Chondrocyte (in vitro differentiated cells): ENCODE measurements around the gene OLA1. TPM values are rescaled to one million over a fixed set of nuclear protein-coding genes. Genes with fewer than 3 reads are reported as not detected.

Source experiments
- DNase-seq: peaks from one replicate; pipeline ENCODE4 v3.0.0; 2021; ENCODE audit warnings: mixed read lengths, low spot score
- H3K27ac Mint-ChIP-seq: one replicate; pipeline ENCODE4 v1.8.0; 2021; ENCODE audit warnings: mild to moderate bottlenecking, moderate library complexity, mixed read lengths; ENCODE audit not compliant: unreplicated experiment
- H3K27me3 Mint-ChIP-seq: 2 replicates; pipeline ENCODE4 v1.8.0; 2021; ENCODE audit warnings: low read depth, mixed read lengths
- H3K36me3 Mint-ChIP-seq: 2 replicates; pipeline ENCODE4 v1.8.0; 2021; ENCODE audit warnings: low read depth, mixed read lengths
- H3K4me1 Mint-ChIP-seq: 2 replicates; pipeline ENCODE4 v1.8.0; 2021; ENCODE audit warnings: low read depth, mild to moderate bottlenecking, mixed read lengths
- H3K4me3 Mint-ChIP-seq: one replicate; pipeline ENCODE4 v1.8.0; 2021; ENCODE audit warnings: mild to moderate bottlenecking, moderate library complexity, mixed read lengths; ENCODE audit not compliant: unreplicated experiment
- H3K9me3 Mint-ChIP-seq: 2 replicates; pipeline ENCODE4 v1.8.0; 2021; ENCODE audit warnings: low read depth, mixed read lengths
- total RNA-seq: library from RNA; stranded (reverse); gene quantifications from 3 replicates; pipeline ENCODE4 v1.2.1, GENCODE V29; 2021
- TF ChIP-seq, protein P1 (sequence below): fragments of 200-600 bp; sonication (generic); IDR thresholded peaks from 2 replicates; pipeline ENCODE4 v1.5.0; 2021; ENCODE audit warnings: antibody characterized with exemption, mild to moderate bottlenecking, moderate library complexity

The OLA1 gene
- total RNA-seq, 1 donor from 2014 or later = 77.5 TPM

DNA sequence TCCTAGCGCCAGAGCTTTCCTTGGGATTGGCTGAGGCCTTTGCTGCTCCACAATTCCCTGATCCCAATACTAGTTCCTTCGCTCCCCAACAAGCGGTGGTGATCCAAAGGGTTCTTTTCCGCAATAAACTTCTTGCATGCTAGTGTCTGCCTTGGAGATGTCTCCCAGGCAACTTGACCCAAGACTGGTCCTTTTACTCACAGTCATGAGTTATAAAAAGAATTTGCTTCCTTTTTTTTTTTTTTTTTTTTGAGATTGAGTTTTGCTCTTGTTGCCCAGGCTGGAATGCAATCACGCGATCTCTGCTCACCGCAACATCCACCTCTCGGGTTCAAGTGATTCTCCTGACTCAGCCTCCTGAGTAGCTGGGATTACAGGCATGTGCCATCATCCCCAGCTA, 193.4 kb downstream of the OLA1 start:
- TF ChIP-seq, protein P1, sequence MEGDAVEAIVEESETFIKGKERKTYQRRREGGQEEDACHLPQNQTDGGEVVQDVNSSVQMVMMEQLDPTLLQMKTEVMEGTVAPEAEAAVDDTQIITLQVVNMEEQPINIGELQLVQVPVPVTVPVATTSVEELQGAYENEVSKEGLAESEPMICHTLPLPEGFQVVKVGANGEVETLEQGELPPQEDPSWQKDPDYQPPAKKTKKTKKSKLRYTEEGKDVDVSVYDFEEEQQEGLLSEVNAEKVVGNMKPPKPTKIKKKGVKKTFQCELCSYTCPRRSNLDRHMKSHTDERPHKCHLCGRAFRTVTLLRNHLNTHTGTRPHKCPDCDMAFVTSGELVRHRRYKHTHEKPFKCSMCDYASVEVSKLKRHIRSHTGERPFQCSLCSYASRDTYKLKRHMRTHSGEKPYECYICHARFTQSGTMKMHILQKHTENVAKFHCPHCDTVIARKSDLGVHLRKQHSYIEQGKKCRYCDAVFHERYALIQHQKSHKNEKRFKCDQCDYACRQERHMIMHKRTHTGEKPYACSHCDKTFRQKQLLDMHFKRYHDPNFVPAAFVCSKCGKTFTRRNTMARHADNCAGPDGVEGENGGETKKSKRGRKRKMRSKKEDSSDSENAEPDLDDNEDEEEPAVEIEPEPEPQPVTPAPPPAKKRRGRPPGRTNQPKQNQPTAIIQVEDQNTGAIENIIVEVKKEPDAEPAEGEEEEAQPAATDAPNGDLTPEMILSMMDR = no peak
- Mint-ChIP-seq H3K27me3 (no peaks in the 10 kb centered on the region), H3K4me1 (peaks cover 18% of the 10 kb centered on the region), H3K9me3 (peaks cover 8% of the 10 kb centered on the region), H3K27ac (no peak overlapping the region), H3K36me3 (no peaks in the 10 kb centered on the region), H3K4me3 (no peak overlapping the region)
- DNase-seq = no peak

DNA sequence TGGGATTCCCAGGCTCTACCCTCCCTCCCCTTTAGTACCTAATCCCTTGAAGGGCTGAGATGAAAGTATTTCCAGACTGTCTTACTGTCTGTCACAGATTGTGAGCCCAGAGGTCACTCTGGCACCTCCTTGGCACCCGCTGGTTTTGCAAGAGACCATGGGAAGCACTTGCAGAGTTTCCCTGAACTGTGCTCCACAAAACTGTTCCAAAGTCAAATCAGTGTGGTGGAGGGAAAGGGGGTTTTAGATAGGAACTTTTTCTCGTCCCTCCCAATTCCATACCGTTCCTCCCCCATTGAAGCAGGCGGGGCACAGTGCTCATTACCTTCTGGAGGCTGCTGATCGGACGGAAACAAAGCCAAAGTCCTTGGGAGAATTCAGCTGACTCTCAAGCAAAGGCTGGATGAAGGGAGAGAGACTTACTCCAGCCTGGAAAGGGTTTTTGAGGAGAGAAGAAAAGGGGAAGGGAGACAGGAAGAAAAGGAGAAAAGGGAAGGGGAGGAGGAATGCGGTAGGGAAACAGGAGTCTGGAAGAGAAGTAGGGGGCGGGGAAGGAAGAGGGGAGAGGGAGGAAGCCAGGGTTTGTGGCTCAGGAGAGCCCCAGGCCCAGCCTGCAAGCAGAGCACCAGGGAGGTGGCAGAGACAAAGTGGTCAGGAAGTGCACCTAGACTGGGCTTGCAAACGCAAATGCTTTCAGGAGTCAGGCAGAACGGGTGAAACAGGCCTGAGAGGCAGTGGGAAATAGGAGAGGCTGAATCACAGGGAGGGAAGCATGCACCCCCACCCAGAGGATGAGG, 194.8 kb downstream of the OLA1 start:
- Mint-ChIP-seq H3K9me3 (no peaks in the 10 kb centered on the region), H3K27ac (no peak overlapping the region), H3K27me3 (no peaks in the 10 kb centered on the region), H3K4me3 (no peak overlapping the region), H3K36me3 (no peaks in the 10 kb centered on the region), H3K4me1 (peaks cover 7% of the 10 kb centered on the region)
- DNase-seq = no peak
- TF ChIP-seq, protein P1 = no peak

DNA sequence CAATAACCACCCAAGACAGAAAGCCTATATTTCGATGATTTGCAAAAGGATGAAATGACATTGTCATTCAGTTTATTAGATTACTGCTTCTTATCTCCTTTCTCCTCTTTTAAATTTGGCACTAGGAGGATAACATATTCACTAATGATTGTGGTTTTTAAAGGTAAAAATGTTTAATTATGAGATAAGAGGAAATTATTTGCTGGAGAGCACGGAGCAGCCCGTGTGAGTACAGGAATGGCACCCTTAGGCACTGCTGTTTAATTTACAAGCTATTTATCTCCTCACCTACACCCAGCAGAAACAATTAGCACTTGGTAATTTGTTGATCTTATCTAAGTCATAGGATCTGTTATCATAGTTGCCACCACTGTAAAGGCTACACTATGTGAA, 195.8 kb downstream of the OLA1 start:
- H3K36me3 Mint-ChIP-seq = no peaks in the 10 kb centered on the region
- H3K4me1 Mint-ChIP-seq = peaks cover 7% of the 10 kb centered on the region
- H3K27me3 Mint-ChIP-seq = no peaks in the 10 kb centered on the region
- H3K9me3 Mint-ChIP-seq = no peaks in the 10 kb centered on the region
- no peak for DNase-seq
- H3K4me3 Mint-ChIP-seq = no peak overlapping the region
- TF ChIP-seq, protein P1 = no peak
- no peak overlapping the region for H3K27ac Mint-ChIP-seq

DNA sequence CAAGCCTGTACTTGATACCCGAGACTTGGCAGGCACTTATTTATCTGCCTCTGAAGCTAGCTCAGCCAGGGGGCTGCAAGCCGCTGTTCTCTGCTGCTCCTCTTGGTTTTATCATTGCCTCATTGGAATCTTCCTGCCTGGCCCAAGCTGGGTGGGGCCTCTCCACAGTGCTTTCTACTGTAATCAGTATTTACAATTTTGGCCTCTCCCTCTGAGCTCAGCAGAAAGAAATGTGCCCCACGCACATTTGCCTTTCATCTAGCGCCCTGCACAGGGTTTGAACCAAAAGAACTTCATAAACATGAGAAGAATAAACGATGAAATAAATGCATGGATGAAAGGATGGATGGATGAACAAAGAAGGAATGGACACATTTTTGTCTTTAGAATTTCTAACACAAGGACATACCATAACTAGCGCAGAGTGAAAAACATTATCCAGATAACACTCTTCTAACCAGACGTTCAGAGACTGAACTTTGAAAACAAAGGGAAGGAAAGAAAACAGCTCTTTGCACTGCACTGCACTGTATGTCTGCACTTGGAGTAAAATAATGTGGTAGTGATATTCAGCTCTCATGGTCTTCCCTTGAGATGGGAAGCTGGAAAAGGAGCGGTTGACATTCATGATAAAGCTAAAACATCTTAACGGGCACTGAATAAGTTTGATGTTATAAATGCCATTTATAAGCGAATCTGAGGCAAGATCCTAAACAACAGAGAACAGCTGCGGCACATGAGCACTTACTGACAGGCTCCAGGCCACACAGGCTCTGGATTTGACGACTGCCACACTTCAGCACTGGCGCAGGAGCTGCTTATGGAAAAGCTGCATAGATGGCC, 196.4 kb downstream of the OLA1 start:
- no peaks in the 10 kb centered on the region for H3K9me3 Mint-ChIP-seq
- no peaks in the 10 kb centered on the region for H3K27me3 Mint-ChIP-seq
- peaks cover 7% of the 10 kb centered on the region for H3K4me1 Mint-ChIP-seq
- TF ChIP-seq, protein P1 = no peak
- no peaks in the 10 kb centered on the region for H3K36me3 Mint-ChIP-seq
- H3K4me3 Mint-ChIP-seq = no peak overlapping the region
- no peak for DNase-seq
- H3K27ac Mint-ChIP-seq = no peak overlapping the region

DNA sequence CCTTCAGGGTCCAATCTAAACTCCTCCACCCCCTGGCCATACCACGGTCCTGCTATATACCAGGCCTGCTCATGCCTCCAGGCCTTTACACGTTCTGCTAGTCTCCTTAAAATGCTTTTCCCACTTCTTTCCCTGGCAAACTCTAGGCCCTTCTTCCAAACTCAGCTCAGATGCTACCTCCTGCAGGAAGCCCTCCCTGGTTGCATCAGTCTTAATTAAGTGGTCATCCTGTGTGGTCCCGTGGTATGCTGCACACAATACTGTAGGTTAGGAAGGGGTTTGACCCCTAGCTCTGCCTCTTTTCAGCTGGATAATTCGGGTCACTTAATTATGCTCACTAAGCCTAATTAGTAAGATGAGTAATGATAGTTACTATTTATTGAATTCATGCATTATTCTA, 197.3 kb downstream of the OLA1 start:
- H3K4me1 Mint-ChIP-seq = peaks cover 7% of the 10 kb centered on the region
- no peak overlapping the region for H3K4me3 Mint-ChIP-seq
- TF ChIP-seq, protein P1 = no peak
- no peak for DNase-seq
- H3K27ac Mint-ChIP-seq = no peak overlapping the region
- H3K36me3 Mint-ChIP-seq = no peaks in the 10 kb centered on the region
- no peaks in the 10 kb centered on the region for H3K9me3 Mint-ChIP-seq
- H3K27me3 Mint-ChIP-seq = no peaks in the 10 kb centered on the region
